SIG-M5 treated with dmso at 0.1 percent for 504 hours (cell line): ENCODE results near the gene RAF1.
"Not testable (repeated sequence)": the region's sequence is repeated elsewhere in the genome, so short reads cannot be mapped to it uniquely, and the experiment has no call there.

Experiments
- DNase-seq: peaks from one replicate; lab custom pipeline; 2025; ENCODE audit not compliant: unreplicated experiment; lab: John Stamatoyannopoulos, UW

Gene RAF1

GRCh38 chr3:12561397-12561796, 102.5 kb downstream of the RAF1 start:
- no peak for DNase-seq

DNA sequence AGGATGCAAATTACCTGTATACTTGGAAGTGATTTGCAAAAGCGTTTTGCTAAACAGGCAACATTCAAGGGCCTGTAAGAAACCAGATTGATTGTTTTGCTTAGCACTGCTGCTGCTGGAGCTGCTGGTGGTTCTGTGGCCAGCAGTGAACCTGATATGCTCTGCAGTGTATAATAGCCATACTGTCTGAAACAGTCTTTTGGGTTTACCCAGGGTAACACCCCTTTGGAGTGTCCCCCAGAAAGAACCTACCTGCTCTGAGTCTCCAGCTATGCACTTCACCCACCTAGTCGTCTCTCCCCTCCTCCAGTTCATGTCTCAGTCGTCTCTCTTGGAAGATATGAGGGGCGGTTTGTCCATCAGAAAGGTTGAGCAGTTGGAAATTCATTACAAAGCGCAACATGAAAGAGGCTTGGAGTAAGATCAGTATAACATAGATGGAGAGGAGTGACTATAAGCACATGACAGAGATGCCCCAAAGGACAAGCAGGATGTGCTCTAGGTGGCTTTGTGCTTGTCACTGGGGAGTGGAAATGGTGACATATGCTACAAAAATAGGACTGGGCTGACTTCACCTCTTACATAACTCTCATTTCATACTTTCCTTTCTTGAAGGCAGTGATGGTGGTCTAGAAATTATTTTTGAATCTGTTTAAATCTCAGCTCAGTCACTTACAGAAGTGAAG, 103.3 kb downstream of the RAF1 start:
- peak; percentile 82 for DNase-seq

- DNase-seq, result no peak
Measured at GRCh38 chr3:12559520-12559919, 104.4 kb downstream of the RAF1 start.

DNA sequence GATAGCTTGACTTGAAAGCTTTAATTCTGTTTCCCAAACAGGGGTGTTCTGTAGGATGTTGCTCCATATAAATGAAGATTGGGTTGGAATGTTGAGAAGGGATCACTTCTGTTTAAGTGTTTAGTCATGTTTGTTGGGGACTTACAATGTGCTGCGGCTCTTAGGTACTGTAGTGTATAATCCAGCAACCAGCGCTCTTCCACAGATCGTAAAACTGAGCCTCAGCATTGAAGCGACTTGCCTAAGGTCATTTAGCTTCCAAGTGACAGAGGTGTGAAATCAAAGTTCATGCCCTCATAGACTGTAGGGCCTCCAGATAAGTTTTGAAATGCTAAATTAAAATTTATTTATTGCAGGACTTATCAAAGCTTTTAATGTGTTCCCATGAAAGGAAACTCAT, 105.2 kb downstream of the RAF1 start:
- DNase-seq, result no peak

DNA sequence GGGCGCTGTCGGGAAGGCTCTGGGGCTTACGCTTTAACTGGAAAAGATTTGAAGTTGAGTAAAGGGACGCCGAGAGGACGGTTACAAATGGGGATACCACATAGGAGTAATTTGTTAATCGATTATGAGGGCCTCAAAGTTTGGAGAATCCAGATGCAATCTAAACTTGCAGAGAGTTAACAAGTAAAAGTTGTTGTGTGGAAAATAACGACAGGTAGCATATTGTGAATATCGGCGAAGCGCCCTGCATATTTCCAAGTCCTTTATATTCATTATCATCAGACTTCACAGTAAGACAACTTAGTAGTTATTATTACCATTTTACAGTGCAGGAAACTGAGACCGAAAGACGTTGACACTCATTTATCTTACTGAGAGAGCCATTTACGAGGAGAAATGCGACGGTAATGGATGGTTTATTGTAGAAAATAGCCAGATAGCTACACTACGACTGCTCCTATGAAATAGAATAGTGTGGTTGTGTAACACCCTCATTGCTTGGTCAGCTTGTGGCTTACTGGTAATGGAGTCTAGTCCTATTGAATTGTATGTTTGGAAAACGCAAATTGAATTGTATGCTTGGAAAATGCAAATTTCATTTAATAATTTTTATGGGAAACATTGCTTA, 106.3 kb downstream of the RAF1 start:
- DNase-seq, result peak; percentile 68

DNA sequence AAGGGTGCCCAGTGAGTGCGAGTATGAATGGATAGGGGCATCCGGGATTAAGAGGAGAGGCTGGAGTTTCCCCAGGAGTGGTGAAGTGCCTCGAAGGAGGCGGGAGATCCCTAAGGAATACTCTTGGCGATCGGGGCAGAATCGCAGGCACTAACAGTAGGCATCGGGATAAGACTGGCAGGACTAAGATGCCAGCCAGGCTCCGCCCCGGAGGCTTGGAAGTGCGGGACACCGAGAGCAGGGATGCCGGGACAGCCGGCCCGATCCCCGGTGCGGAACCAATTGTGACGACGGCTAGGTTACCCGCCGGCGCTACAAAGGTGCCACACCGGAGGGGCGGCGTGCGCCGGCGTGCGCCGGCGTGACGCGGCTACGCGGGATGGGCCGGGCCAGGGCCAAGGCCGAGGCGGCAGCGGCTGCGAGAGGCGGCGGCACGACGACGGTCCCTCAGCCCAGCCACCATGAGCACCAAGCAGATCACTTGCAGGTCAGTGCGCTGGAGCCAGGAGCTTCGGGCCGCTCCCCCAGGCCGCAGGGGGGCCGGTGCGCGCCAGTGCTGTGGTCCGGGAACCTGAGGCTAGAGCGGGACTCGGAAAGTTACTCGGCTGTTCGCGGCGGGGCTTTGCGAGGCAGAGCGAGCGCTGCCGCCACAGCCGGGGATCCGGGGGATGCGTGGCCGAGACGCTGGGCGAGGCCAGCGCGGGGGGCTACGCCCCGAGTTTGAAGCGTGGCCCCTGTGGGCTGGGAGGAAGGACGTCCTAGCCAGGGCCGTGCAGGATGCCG, 107.0 kb downstream of the RAF1 start, which contains the start of gene MKRN2:
Gene MKRN2 (plus strand): TSS at position 398 of the 783 bp plus-strand sequence. CDS start 64 bp downstream, at position 462.
- peak; percentile 83 for DNase-seq

GRCh38 chr3:12556314-12556689, 107.6 kb downstream of the RAF1 start:
- no peak for DNase-seq

- no peak for DNase-seq
Measured at GRCh38 chr3:12553921-12554391, 110.0 kb downstream of the RAF1 start.

DNA sequence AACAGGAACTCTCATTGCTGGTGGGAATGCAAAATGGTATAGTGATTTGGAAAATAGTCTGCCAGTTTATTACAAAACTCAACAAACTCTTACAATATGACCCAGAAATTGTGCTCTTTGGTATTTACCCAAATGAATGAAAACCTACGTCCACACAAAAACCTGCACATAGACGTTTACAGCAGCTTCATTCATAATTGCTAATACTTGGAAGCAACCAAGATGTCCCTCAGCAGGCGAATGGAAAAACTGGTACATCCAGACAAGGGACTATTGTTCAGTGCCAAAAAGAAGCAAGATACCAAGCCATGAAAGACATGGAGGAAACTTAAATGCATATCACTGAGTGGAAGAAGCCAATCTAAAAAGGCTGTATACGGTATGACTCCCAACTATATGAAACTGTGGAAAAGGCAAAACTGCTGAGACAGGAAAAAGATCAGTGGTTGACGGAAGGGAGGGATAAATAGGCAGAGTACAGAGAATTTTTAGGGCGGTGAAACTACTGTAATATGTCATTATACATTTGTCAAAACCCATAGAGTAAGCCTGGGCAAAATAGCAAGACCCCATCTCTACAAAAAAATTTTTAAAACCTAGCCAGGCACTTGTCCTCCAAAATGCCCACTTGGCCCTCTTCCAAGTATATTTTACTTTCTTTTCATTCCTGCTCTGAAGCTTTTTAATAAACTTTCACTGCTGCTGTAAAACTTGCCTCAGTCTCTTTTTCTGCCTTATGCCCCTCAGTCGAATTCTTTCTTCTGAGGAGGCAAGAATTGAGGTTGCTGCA, 113.8 kb downstream of the RAF1 start:
- no peak for DNase-seq

DNA sequence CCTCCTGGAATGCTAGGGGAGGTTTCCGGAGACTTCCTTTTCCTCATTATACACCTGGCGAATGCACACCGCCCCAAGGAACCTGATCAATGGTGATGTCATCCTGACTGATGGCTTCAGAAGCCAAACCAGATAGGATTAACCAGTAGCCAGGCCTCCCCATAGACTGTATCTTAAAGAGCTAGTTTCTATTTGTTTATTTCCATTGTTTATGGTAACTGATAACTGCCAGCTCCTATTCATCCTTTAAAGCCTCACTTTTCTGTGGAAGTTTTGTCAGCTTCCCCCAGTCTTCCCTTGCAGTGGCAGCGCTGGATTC, 118.5 kb downstream of the RAF1 start, which contains the start of gene MKRN2OS:
Gene MKRN2OS (minus strand): TSS at position 27 of the 319 bp plus-strand sequence. CDS start 35 bp downstream, outside the sequence.
- DNase-seq, result peak; percentile 58

- no peak for DNase-seq
Measured at GRCh38 chr3:12544652-12545472, 119.1 kb downstream of the RAF1 start.

DNA sequence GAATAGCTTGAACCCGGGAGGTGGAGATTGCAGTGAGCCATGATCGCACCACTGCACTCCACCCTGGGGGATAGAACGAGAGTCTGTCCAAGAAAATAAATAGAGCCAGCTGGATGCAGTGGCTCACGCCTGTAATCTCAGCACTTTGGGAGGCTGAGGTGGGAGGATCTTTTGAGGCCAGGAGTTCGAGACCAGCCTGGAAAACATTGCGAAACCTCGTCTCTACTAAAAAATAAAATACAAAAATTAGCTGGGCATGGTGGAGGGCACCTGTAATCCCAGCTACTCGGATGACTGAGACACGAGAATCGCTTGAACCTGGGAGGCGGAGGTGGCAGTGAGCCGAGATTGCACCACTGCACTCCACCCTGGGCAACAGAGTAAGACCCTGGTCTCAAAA, 120.4 kb downstream of the RAF1 start:
- DNase-seq, result not testable (repeated sequence)

DNA sequence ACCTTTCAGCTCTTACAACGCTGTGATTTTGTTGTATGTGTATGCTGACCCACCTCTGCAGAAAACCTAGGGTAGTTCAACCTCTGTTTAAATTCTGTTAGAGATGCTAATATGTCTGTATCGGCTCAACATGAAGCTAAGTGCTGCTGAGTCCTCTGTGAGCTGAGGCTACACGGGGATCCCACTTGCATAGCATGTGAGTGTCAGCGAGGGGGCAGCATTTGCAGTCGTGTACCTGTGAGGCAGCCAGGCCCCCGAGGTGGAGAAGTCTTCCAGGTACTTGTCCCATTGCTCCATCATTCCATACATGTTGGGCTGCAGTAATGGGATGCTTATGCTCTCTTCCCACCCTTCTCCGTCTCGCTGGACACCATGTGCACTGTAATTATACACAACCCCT, 122.3 kb downstream of the RAF1 start:
- DNase-seq, result no peak

GRCh38 chr3:12536423-12536822, 127.5 kb downstream of the RAF1 start:
- DNase-seq, result no peak
